Measurements from ENCODE around the gene CHEK1.

GRCh38 chr11:125689274-125689859, 64.4 kb downstream of the CHEK1 start:
- no peak for TF ChIP-seq POLR2A (IDR thresholded peaks at IDR 0.05)
- TF ChIP-seq CTCF (IDR thresholded peaks at IDR 0.05) = no peak
